GM12878 (cell line): Measurements from ENCODE around the gene RAB40B. TPM values are rescaled to one million over a fixed set of nuclear protein-coding genes. Genes with fewer than 3 reads are reported as not detected.

Experiments
- ATAC-seq: fragments of 200-7000 bp; cut with Tn5 transposase; 3 replicates; pipeline ENCODE4 v1.9.1; 2020; ENCODE audit warnings: mild to moderate bottlenecking, moderate library complexity
- BruUV-seq: library from RNA; stranded (reverse); fragments of 400-500 nt; replicated peaks from 2 replicates; lab custom pipeline; 2021; lab: Mats Ljungman, UMichigan
- CTCF ChIA-PET: fragments of 300-600 bp; sonication (Branson Sonifier 250); formaldehyde crosslinking; extraction: SDS; loops from one replicate; lab custom pipeline; 2021; ENCODE audit warnings: inconsistent platforms; lab: Yijun Ruan, JAX
- POLR2A ChIA-PET: fragments of 350-600 bp; formaldehyde crosslinking; extraction: SDS; loops from one replicate; lab custom pipeline; 2021; ENCODE audit warnings: inconsistent platforms; lab: Charles Lee
- RAD21 ChIA-PET: fragments of 300-600 bp; sonication (Branson Sonifier 250); formaldehyde crosslinking; loops from one replicate; lab custom pipeline; 2023; ENCODE audit warnings: antibody characterized with exemption; ENCODE audit not compliant: unreplicated experiment; lab: Charles Lee
- SMC1A ChIA-PET: fragments of 300-600 bp; sonication (Branson Sonifier 250); formaldehyde crosslinking; loops from one replicate; lab custom pipeline; 2023; ENCODE audit not compliant: unreplicated experiment, uncharacterized antibody; lab: Charles Lee
- DNase-seq: peaks from one replicate; pipeline ENCODE4 v3.0.0-alpha.2; 2011; ENCODE audit warnings: low read depth, low spot score
- FAIRE-seq: peaks from 3 replicates; lab custom pipeline; 2011; peaks lifted over from hg19 to GRCh38; lab: Jason Lieb, UNC
- H2AFZ ChIP-seq: 2 replicates; pipeline ENCODE4 v1.6.0; 2011; ENCODE audit warnings: low read depth, low read length, control low read depth; ENCODE audit not compliant: control insufficient read depth
- H3K27ac ChIP-seq: 2 replicates; pipeline ENCODE4 v1.5.1; 2011; ENCODE audit warnings: control low read depth; ENCODE audit not compliant: control insufficient read depth, insufficient read depth
- H3K27me3 ChIP-seq, 2 experiments: replicated peaks in 1 of 2; 2 replicates each; pipeline versions ENCODE4 v1.6.0 to v1.6.1; 2011; ENCODE audit warnings: low read length in 1 of 2; ENCODE audit not compliant: control insufficient read depth in 2 of 2, insufficient read depth in 2 of 2
- H3K36me3 ChIP-seq, 2 experiments: 2 replicates each; pipeline ENCODE4 v1.5.1; 2011; ENCODE audit warnings: low read length in 1 of 2; ENCODE audit not compliant: control insufficient read depth in 2 of 2, insufficient read depth in 2 of 2
- H3K4me1 ChIP-seq: 2 replicates; pipeline ENCODE4 v1.6.1; 2011; ENCODE audit warnings: mild to moderate bottlenecking, low read length, moderate library complexity, mixed read lengths; ENCODE audit not compliant: control insufficient read depth, insufficient read depth
- H3K4me2 ChIP-seq: 2 replicates; pipeline ENCODE4 v1.6.0; 2011; ENCODE audit warnings: control low read depth; ENCODE audit not compliant: control insufficient read depth, insufficient read depth
- H3K4me3 ChIP-seq: fragments of 200-600 bp; sonication (generic); 2 replicates; pipeline ENCODE4 v1.5.1; 2016
- H3K79me2 ChIP-seq: 2 replicates; pipeline ENCODE4 v1.6.0; 2011; ENCODE audit warnings: low read length; ENCODE audit not compliant: control insufficient read depth, insufficient read depth
- H3K9ac ChIP-seq: 2 replicates; pipeline ENCODE4 v1.8.0; 2011; ENCODE audit warnings: low read length, control low read depth, mixed read lengths; ENCODE audit not compliant: control insufficient read depth, insufficient read depth
- H3K9me3 ChIP-seq: replicated peaks from 3 replicates; pipeline ENCODE4 v1.5.1; 2011; ENCODE audit warnings: mild to moderate bottlenecking, low read length; ENCODE audit not compliant: control insufficient read depth, insufficient read depth
- H4K20me1 ChIP-seq: 2 replicates; pipeline ENCODE4 v1.6.0; 2011; ENCODE audit not compliant: control insufficient read depth, insufficient read depth
- ASH2L ChIP-seq: fragments of 300-600, 200-600 bp; sonication (generic); IDR thresholded peaks from 2 replicates; pipeline ENCODE4 v1.6.1; 2017; ENCODE audit warnings: low read depth, mild to moderate bottlenecking, borderline replicate concordance
- BCLAF1 ChIP-seq: fragments of 450-650 bp; IDR thresholded peaks from 2 replicates; pipeline ENCODE4 v1.6.1; 2017; ENCODE audit warnings: antibody characterized with exemption, mild to moderate bottlenecking, moderate library complexity
- CBX3 ChIP-seq: fragments of 200-600 bp; sonication (generic); IDR thresholded peaks from 2 replicates; pipeline ENCODE4 v1.6.1; 2016; ENCODE audit warnings: low read depth, borderline replicate concordance
- IKZF2 ChIP-seq, 2 experiments: fragments of 450-650 bp; IDR thresholded peaks; 2 replicates each; pipeline ENCODE4 v1.6.1; 2017; ENCODE audit warnings: mild to moderate bottlenecking in 2 of 2, moderate library complexity in 2 of 2
- IRF5 ChIP-seq: fragments of 450-650 bp; IDR thresholded peaks from 2 replicates; pipeline ENCODE4 v1.6.1; 2017; ENCODE audit warnings: borderline replicate concordance
- KDM1A ChIP-seq: fragments of 200-600 bp; sonication (generic); IDR thresholded peaks from 2 replicates; pipeline ENCODE4 v1.6.1; 2016; ENCODE audit warnings: borderline replicate concordance
- ZBTB11 ChIP-seq: fragments of 450-650 bp; formaldehyde crosslinking; IDR thresholded peaks from 2 replicates; pipeline ENCODE4 v1.5.0; 2022; ENCODE audit warnings: mild to moderate bottlenecking, missing genetic modification characterization
- ZBTB40 ChIP-seq: fragments of 450-650 bp; IDR thresholded peaks from 2 replicates; pipeline ENCODE4 v1.6.1; 2016; ENCODE audit warnings: mild to moderate bottlenecking, moderate library complexity, borderline replicate concordance
- WGBS: methylation state at CpG from one replicate; pipeline ENCODE4 v1.1.6; 2016; ENCODE audit warnings: low lambda C conversion rate; ENCODE audit not compliant: insufficient replicate concordance, insufficient coverage; ENCODE audit errors: missing lambda C conversion rate; 5-methylcytosine and 5-hydroxymethylcytosine counted together
- in situ Hi-C: fragments of 300-500 bp; cut with MboI; formaldehyde crosslinking; loops from 9 replicates; pipeline ENCODE4 v1.14.3; 2018; ENCODE audit warnings: mixed read lengths
- intact Hi-C: fragments of 100-400 bp; cut with micrococcal nuclease; formaldehyde crosslinking; loops from one replicate; pipeline ENCODE4 v1.14.2; 2022; ENCODE audit not compliant: unreplicated experiment
- polyA plus RNA-seq, 11 experiments: library from polyadenylated mRNA; depleted of rRNA in 4 of 11; unstranded in 6 of 11; stranded (reverse) in 5 of 11; fragments of >200 nt; fragmentation: Nextera tagmentation in 4 of 11; fragmentation: Illumina TruSeq in 1 of 11; extraction: Ambion mirVana in 4 of 11; extraction: Trizol in 1 of 11; gene quantifications; 1 replicate in 1 of 11; 2 replicates in 10 of 11; pipeline versions ENCODE4 v1.2.1 to v1.2.3, GENCODE V29; 2011 to 2016; ENCODE audit warnings: inconsistent platforms in 2 of 11, missing spikeins in 2 of 11, low read depth in 1 of 11
- total RNA-seq, 4 experiments: library from RNA; depleted of rRNA in 3 of 4; stranded (reverse); fragments of >200 nt in 3 of 4; fragmentation: Illumina TruSeq in 1 of 4; extraction: Trizol in 1 of 4; gene quantifications; 2 replicates each; pipeline versions ENCODE4 v1.2.1 to v1.2.3, GENCODE V29; 2013 to 2021

Gene RAB40B
- total and polyA plus RNA-seq, 10 of the 15 experiments (the other 5 are each of a cell fraction or from before 2014, with no cell fraction given), result 0.06 to 2.8 (median 1.4) TPM

GRCh38 chr17:82611140-82612058, 87.1 kb downstream of the RAB40B start (continued):
- TF ChIP-seq BCLAF1 (no peak), CBX3 (no peak), ASH2L (no peak)

- no peaks in the 10 kb centered on the region for H4K20me1 ChIP-seq
- H3K9me3 ChIP-seq, result no peaks in the 10 kb centered on the region
- ChIA-PET RAD21 (no interaction called here), SMC1A (no interaction called here), CTCF (no interaction called here), POLR2A (interaction anchor here (0.6 kb wide), 1 partner anchor 29 kb away, joined by 3 read pairs; no protein-coding TSS in a partner anchor)
- intact Hi-C loops, result no loop called here
- DNase-seq (no peak), FAIRE-seq (no peak), ATAC-seq (no peak)
- H3K9ac ChIP-seq, result no peak overlapping the region
- H3K27ac ChIP-seq, result no peak overlapping the region
- BruUV-seq, result no TSS peak
- in situ Hi-C loops, result no loop called here
- WGBS, result 97% methylated on average over 4 of the region's 4 CpGs
- peaks cover 5 to 9% of the 10 kb centered on the region in 2 experiments; a peak in 3 of 4 replicates for H3K36me3 ChIP-seq
- no peak overlapping the region for H3K4me3 ChIP-seq
- H3K79me2 ChIP-seq, result no peaks in the 10 kb centered on the region
- no peak overlapping the region for H3K4me2 ChIP-seq
- no peaks in the 10 kb centered on the region for H3K4me1 ChIP-seq
- no peak overlapping the region for H2AFZ ChIP-seq
- no peaks in the 10 kb centered on the region for H3K27me3 ChIP-seq
- TF ChIP-seq KDM1A, result no peak
- TF ChIP-seq IRF5, result no peak
- TF ChIP-seq IKZF2 (IDR thresholded peaks at IDR 0.05), result no peak
- TF ChIP-seq ZBTB40, result no peak
- no peak for TF ChIP-seq ZBTB11 (CRISPR knock-in tag)
Observed at GRCh38 chr17:82609655-82610054, 88.8 kb downstream of the RAB40B start.
